Stimulated activated naive CD8-positive, alpha-beta T cell treated with anti-CD3 and anti-CD28 coated beads, Interleukin-15, Interleukin-2, amounts not matched to agents 100 ng/mL and 50 ng/mL, for 24 hours (primary cell): ENCODE results near the gene C14orf132.

Experiments used
- H3K27ac Mint-ChIP-seq: one replicate; pipeline ENCODE4 v1.8.0; 2021; ENCODE audit warnings: mild to moderate bottlenecking, mixed read lengths
- H3K27me3 Mint-ChIP-seq: one replicate; pipeline ENCODE4 v1.8.0; 2021; ENCODE audit warnings: mixed read lengths
- H3K36me3 Mint-ChIP-seq: one replicate; pipeline ENCODE4 v1.8.0; 2021; ENCODE audit warnings: low read depth, mixed read lengths
- H3K4me1 Mint-ChIP-seq: one replicate; pipeline ENCODE4 v1.8.0; 2021; ENCODE audit warnings: low read depth, mixed read lengths
- H3K4me3 Mint-ChIP-seq: one replicate; pipeline ENCODE4 v1.8.0; 2021; ENCODE audit warnings: mild to moderate bottlenecking, mixed read lengths
- H3K9me3 Mint-ChIP-seq: one replicate; pipeline ENCODE4 v1.8.0; 2021; ENCODE audit warnings: mixed read lengths

Gene C14orf132

DNA sequence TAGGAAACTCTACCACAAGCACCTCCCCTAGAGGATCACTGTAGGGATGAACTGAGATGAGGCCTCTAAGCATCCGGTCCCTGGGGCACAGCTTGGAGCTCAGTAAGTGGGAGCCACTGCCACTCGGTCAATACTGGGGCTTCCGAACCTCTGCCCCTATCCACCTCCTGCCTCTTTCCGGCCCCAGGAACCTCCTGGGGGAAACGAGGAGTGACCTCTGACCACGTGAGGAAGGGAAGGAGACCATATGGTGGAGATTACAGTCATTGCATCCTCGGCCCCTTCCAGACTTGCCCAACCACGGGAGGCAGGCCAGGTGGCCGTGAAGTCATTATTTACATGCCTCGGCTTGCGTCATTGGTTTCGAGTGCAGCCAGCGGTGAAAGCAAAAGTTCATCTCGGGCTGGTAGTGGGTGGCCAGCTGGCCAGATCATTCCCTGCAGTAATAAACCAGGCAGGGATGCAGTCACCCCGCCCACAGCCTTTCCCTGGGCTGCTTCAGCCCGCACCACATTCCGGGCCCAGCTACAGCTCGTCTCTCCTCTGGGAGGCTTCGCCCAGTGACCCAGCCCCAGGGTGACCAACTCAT is 65.4 kb downstream of the C14orf132 start:
- Mint-ChIP-seq H3K4me3 (no peak overlapping the region), H3K27me3 (no peaks in the 10 kb centered on the region), H3K36me3 (no peaks in the 10 kb centered on the region)

GRCh38 chr14:96105089-96105925 is 66.1 kb downstream of the C14orf132 start:
- Mint-ChIP-seq H3K36me3 (no peaks in the 10 kb centered on the region), H3K27me3 (no peaks in the 10 kb centered on the region), H3K4me1 (peaks cover 3% of the 10 kb centered on the region), H3K4me3 (no peak overlapping the region), H3K27ac (no peak overlapping the region), H3K9me3 (no peaks in the 10 kb centered on the region)

More for the DNA sequence above, 65.4 kb downstream of the C14orf132 start:
- Mint-ChIP-seq H3K4me1 (peaks cover 3% of the 10 kb centered on the region), H3K9me3 (no peaks in the 10 kb centered on the region), H3K27ac (no peak overlapping the region)

DNA sequence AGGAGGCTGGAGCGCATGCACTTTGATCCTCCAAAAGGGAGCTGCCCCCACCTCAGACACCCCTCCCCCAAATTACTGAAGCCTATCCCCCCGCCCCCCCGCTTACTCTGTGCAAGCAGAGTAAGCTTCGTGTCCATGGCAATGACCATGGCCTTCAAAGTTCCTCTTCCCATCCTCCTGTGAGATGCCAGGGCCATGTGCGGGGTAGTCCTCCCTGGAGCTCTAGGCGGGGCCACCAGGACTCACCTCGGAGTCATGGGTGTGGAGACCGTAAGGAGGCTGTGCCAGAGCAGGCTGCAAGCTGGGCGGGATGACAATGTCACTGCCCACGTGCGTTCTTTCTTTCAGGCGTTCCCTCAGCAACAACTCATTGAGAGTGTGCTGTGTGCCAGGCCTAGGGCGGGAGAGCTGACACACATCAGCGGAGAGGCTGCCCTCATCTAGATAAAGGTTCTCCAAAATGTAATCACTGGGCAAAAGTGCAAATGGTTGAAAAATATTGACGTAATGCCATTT is 66.8 kb downstream of the C14orf132 start:
- Mint-ChIP-seq H3K4me1 (no peaks in the 10 kb centered on the region), H3K4me3 (no peak overlapping the region), H3K36me3 (no peaks in the 10 kb centered on the region), H3K27ac (no peak overlapping the region), H3K27me3 (no peaks in the 10 kb centered on the region), H3K9me3 (no peaks in the 10 kb centered on the region)

DNA sequence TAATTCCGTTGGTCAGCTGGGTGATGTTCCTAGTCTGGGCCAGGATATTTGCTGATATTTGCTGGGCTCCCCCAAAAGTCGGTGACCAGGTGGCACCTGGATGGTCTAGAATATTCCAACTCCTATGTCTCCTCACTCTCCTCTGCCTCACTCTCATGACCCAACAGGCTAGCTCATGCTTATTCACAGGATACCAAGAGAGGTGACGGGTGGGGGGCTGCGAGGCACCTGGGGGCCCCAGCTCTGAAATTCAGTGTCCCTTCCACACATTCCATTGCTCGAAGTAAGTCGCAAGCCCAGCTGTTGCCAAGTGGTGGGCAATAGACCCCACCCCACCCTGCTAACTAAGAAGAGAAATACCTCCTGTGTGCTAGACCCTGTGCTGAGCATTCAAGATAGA is 67.7 kb downstream of the C14orf132 start:
- H3K27ac Mint-ChIP-seq: no peak overlapping the region
- no peaks in the 10 kb centered on the region for H3K36me3 Mint-ChIP-seq
- no peaks in the 10 kb centered on the region for H3K9me3 Mint-ChIP-seq
- H3K4me3 Mint-ChIP-seq: no peak overlapping the region
- H3K4me1 Mint-ChIP-seq: no peaks in the 10 kb centered on the region
- H3K27me3 Mint-ChIP-seq: no peaks in the 10 kb centered on the region

- no peaks in the 10 kb centered on the region for H3K4me1 Mint-ChIP-seq
- H3K4me3 Mint-ChIP-seq: no peak overlapping the region
- no peak overlapping the region for H3K27ac Mint-ChIP-seq
- no peaks in the 10 kb centered on the region for H3K27me3 Mint-ChIP-seq
- no peaks in the 10 kb centered on the region for H3K9me3 Mint-ChIP-seq
- no peaks in the 10 kb centered on the region for H3K36me3 Mint-ChIP-seq
These were observed 69.1 kb downstream of the C14orf132 start for GRCh38 chr14:96108061-96108795.

GRCh38 chr14:96108911-96109310 is 69.7 kb downstream of the C14orf132 start:
- Mint-ChIP-seq H3K4me1 (no peaks in the 10 kb centered on the region), H3K36me3 (no peaks in the 10 kb centered on the region), H3K27ac (no peak overlapping the region), H3K27me3 (no peaks in the 10 kb centered on the region), H3K4me3 (no peak overlapping the region), H3K9me3 (no peaks in the 10 kb centered on the region)

GRCh38 chr14:96109596-96110355 is 70.6 kb downstream of the C14orf132 start:
- H3K27ac Mint-ChIP-seq: no peak overlapping the region
- H3K4me3 Mint-ChIP-seq: no peak overlapping the region
- H3K27me3 Mint-ChIP-seq: peaks cover 7% of the 10 kb centered on the region
- H3K9me3 Mint-ChIP-seq: peaks cover 7% of the 10 kb centered on the region
- H3K4me1 Mint-ChIP-seq: no peaks in the 10 kb centered on the region
- no peaks in the 10 kb centered on the region for H3K36me3 Mint-ChIP-seq

- no peak overlapping the region for H3K4me3 Mint-ChIP-seq
- peaks cover 7% of the 10 kb centered on the region for H3K9me3 Mint-ChIP-seq
- no peak overlapping the region for H3K27ac Mint-ChIP-seq
- peaks cover 7% of the 10 kb centered on the region for H3K27me3 Mint-ChIP-seq
- no peaks in the 10 kb centered on the region for H3K36me3 Mint-ChIP-seq
- H3K4me1 Mint-ChIP-seq: peaks cover 2% of the 10 kb centered on the region
These were observed 72.9 kb downstream of the C14orf132 start for GRCh38 chr14:96112032-96112431.

- H3K27me3 Mint-ChIP-seq: peaks cover 7% of the 10 kb centered on the region
- peaks cover 7% of the 10 kb centered on the region for H3K9me3 Mint-ChIP-seq
- H3K27ac Mint-ChIP-seq: no peak overlapping the region
- H3K4me1 Mint-ChIP-seq: peaks cover 15% of the 10 kb centered on the region
- H3K36me3 Mint-ChIP-seq: no peaks in the 10 kb centered on the region
- H3K4me3 Mint-ChIP-seq: no peak overlapping the region
These were observed 74.8 kb downstream of the C14orf132 start for GRCh38 chr14:96114002-96114401.

DNA sequence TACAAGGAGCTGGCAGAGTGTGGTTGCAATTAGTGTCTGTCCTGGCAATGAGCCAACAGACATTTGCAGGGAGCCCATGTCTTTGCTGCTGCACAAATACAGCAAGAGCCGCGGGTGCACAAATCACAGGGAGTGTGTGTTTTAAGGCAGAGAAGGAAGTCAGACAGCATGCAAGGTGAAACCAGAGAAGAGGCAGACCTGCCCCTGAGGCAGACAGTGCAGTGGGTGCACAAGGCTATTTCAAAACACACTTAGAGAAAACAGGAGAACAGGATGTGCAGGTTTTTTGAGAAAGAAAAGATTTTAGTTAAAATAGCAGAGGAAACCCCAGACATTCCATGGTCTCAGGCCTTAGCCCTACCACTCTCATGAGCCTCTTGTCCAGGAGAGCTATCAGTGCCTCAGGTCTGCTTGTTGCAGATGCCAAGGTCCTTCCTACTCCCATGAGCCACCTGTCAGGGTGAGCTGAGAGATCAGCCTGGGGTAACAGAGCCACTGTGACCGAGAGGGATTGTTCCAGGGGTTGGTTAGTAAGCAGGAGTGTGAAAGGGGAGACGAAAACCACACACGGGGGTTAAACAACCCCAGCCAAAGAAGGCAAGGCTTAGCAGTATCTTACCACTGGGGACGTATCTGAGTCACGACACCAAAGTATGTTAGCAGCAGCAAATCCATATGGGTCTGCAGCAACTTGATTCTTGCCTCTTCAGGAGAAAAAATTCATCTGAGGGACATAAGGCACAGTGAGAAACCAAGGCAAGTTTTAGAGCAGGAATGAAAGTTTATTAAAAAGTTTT is 78.1 kb downstream of the C14orf132 start:
- peaks cover 7% of the 10 kb centered on the region for H3K9me3 Mint-ChIP-seq
- peaks cover 7% of the 10 kb centered on the region for H3K27me3 Mint-ChIP-seq
- H3K27ac Mint-ChIP-seq: no peak overlapping the region
- H3K4me1 Mint-ChIP-seq: peaks cover 21% of the 10 kb centered on the region
- no peaks in the 10 kb centered on the region for H3K36me3 Mint-ChIP-seq
- H3K4me3 Mint-ChIP-seq: no peak overlapping the region

- Mint-ChIP-seq H3K36me3 (no peaks in the 10 kb centered on the region), H3K27me3 (peaks cover 7% of the 10 kb centered on the region), H3K9me3 (peaks cover 7% of the 10 kb centered on the region), H3K4me1 (peaks cover 24% of the 10 kb centered on the region), H3K4me3 (no peak overlapping the region), H3K27ac (peak overlapping the region; percentile 64)
These were observed 78.8 kb downstream of the C14orf132 start for GRCh38 chr14:96117960-96118359.

DNA sequence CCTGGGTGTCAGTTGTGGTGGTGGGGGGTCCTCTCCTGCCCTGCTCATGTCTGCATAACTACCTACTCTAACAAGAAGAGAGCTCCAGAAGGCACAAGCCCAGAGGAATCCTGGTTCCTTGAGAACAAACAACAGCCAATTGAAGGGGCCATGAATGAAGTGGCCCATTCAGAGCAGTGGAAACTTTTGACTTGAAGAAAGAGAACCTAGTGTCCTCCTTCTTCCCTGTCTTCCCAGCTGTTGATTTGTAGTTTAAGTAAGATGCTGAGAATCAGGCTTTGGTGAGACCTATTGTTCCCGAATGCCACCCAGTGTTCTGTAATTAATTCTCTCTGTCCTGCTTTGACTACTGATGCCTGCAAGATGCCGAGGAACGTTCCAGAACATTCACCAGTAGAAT is 79.2 kb downstream of the C14orf132 start:
- no peak overlapping the region for H3K4me3 Mint-ChIP-seq
- H3K4me1 Mint-ChIP-seq: peaks cover 28% of the 10 kb centered on the region
- H3K36me3 Mint-ChIP-seq: no peaks in the 10 kb centered on the region
- no peak overlapping the region for H3K27ac Mint-ChIP-seq
- peaks cover 7% of the 10 kb centered on the region for H3K9me3 Mint-ChIP-seq
- peaks cover 7% of the 10 kb centered on the region for H3K27me3 Mint-ChIP-seq

DNA sequence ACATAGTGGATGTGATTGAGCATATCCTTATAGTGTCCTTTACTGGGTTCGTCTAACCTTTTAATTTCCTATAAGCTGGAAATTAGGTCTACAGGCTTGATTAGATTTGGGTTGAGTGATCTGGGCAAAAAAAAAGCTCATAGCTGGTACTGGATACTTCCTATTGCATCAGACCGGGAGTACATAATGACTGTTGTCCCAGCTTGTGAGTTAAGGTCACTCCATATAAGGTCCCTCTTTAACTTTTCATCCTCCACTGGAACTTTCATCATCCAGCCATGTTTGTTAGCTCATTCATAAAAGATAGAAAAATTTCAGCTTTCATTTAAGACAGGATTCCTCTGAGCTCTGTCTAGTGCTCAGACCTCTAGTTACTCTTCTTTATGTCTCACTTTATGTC is 80.8 kb downstream of the C14orf132 start:
- H3K36me3 Mint-ChIP-seq: no peaks in the 10 kb centered on the region
- no peak overlapping the region for H3K4me3 Mint-ChIP-seq
- no peaks in the 10 kb centered on the region for H3K9me3 Mint-ChIP-seq
- H3K4me1 Mint-ChIP-seq: peaks cover 39% of the 10 kb centered on the region
- H3K27me3 Mint-ChIP-seq: no peaks in the 10 kb centered on the region
- H3K27ac Mint-ChIP-seq: no peak overlapping the region

GRCh38 chr14:96120392-96120791 is 81.2 kb downstream of the C14orf132 start:
- no peaks in the 10 kb centered on the region for H3K9me3 Mint-ChIP-seq
- no peaks in the 10 kb centered on the region for H3K36me3 Mint-ChIP-seq
- no peak overlapping the region for H3K4me3 Mint-ChIP-seq
- H3K4me1 Mint-ChIP-seq: peaks cover 42% of the 10 kb centered on the region
- H3K27ac Mint-ChIP-seq: no peak overlapping the region
- H3K27me3 Mint-ChIP-seq: no peaks in the 10 kb centered on the region
